ENCODE measurements around the gene DCAF10.

DNA sequence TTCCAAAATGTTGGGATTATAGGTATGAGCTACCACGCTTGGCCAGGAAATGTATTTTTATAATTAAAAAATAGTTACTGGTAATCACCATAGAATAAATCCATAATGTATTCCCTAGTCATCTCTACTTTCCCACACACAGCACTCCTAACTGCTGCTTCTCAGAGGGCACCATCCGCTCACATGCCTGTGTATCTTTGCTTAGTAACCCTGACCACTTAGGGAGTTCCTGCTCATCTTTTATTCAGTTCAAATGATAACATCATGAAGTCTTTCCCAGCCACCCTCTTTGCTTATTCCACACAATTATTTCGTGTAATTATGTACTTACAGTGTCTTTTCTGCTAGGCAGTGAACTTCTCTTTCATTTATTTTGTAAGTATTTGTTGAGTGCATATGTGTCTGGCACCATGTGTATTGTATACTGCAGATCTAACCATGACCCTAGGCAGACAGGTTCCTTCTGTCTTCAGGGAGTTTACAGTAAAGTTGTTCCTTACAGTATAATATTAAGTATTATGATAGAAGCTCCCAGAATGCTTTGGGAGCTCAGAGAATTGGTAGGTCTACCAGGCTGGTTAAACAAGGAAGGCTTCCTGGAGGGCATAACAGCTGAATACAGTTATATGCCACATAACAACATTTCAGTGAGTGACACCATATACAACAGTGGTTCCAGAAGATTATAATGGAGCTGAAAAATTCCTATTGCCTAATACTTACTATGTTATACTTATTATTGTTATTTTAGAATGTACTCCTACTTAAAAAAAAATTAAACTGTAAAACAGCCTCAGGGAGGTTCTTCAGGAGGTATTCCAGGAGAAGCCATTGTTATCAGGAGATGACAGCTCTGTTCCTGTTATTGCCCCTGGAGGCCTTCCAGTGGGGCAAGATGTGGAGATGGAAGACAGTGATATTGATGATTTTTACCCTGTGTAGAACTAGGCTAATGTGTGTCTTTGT lies 39.2 kb downstream of the DCAF10 start:
- TF ChIP-seq, protein P1, sequence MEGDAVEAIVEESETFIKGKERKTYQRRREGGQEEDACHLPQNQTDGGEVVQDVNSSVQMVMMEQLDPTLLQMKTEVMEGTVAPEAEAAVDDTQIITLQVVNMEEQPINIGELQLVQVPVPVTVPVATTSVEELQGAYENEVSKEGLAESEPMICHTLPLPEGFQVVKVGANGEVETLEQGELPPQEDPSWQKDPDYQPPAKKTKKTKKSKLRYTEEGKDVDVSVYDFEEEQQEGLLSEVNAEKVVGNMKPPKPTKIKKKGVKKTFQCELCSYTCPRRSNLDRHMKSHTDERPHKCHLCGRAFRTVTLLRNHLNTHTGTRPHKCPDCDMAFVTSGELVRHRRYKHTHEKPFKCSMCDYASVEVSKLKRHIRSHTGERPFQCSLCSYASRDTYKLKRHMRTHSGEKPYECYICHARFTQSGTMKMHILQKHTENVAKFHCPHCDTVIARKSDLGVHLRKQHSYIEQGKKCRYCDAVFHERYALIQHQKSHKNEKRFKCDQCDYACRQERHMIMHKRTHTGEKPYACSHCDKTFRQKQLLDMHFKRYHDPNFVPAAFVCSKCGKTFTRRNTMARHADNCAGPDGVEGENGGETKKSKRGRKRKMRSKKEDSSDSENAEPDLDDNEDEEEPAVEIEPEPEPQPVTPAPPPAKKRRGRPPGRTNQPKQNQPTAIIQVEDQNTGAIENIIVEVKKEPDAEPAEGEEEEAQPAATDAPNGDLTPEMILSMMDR (IDR thresholded peaks at IDR 0.05), result no peak
- TF ChIP-seq POLR2A (IDR thresholded peaks at IDR 0.05), result no peak
- no peak for TF ChIP-seq POLR2AphosphoS5 (IDR thresholded peaks at IDR 0.05; ENCODE audit: insufficient read depth in 1 of 2, low read depth in 1 of 2)

Data from vagina (tissue), 2 donors.